ENCODE measurements around the gene AMH. TPM values are rescaled to one million over a fixed set of nuclear protein-coding genes. Genes with fewer than 3 reads are reported as not detected.

AMH gene
- total RNA-seq, 1 donor from 2014 or later, result 79.1 TPM

DNA sequence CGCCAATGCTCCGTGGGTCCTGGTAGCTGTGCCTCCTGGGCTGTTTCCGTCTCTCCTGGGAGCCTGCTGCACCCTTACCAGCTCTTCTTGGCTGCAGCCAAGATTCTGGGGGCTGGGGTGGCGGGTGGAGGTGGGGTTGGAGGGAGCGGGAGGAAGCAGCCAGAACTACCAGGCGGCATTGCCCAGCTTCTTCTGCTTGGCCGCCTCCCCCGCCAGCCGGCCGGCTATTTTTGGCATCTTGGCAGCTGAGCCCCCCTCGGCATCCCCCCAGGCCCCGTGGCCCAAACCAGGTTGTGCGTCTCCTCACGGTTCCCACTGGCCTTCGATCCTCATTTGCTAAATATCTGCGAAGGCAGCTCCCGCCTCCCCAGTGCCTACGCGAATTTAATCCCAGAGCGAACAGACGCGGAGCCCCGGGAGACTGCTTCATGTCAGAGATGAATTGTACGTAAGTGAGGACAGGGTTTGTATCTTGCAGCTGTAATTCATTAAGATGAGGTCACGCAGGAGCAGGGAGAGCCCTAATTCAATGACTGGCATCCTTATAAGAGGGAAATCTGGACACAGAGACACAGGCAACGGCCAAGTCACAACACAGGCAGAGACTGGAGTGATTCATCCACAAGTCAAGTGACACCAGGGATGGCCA lies 45.7 kb downstream of the AMH start:
- peaks cover 4% of the 10 kb centered on the region for H3K4me1 Mint-ChIP-seq
- no peaks in the 10 kb centered on the region for H3K9me3 Mint-ChIP-seq
- DNase-seq (ENCODE audit: low read depth, low spot score), result no peak
- peaks cover 48% of the 10 kb centered on the region for H3K27me3 Mint-ChIP-seq (ENCODE audit: low read depth)
- peak overlapping the region; percentile 24 for H3K4me3 Mint-ChIP-seq
- TF ChIP-seq, protein P1, sequence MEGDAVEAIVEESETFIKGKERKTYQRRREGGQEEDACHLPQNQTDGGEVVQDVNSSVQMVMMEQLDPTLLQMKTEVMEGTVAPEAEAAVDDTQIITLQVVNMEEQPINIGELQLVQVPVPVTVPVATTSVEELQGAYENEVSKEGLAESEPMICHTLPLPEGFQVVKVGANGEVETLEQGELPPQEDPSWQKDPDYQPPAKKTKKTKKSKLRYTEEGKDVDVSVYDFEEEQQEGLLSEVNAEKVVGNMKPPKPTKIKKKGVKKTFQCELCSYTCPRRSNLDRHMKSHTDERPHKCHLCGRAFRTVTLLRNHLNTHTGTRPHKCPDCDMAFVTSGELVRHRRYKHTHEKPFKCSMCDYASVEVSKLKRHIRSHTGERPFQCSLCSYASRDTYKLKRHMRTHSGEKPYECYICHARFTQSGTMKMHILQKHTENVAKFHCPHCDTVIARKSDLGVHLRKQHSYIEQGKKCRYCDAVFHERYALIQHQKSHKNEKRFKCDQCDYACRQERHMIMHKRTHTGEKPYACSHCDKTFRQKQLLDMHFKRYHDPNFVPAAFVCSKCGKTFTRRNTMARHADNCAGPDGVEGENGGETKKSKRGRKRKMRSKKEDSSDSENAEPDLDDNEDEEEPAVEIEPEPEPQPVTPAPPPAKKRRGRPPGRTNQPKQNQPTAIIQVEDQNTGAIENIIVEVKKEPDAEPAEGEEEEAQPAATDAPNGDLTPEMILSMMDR (conservative IDR thresholded peaks at IDR 0.05), result no peak
- H3K36me3 Mint-ChIP-seq (ENCODE audit: low read depth), result no peaks in the 10 kb centered on the region
- H3K27ac Mint-ChIP-seq (ENCODE audit: unreplicated experiment), result no peak overlapping the region

DNA sequence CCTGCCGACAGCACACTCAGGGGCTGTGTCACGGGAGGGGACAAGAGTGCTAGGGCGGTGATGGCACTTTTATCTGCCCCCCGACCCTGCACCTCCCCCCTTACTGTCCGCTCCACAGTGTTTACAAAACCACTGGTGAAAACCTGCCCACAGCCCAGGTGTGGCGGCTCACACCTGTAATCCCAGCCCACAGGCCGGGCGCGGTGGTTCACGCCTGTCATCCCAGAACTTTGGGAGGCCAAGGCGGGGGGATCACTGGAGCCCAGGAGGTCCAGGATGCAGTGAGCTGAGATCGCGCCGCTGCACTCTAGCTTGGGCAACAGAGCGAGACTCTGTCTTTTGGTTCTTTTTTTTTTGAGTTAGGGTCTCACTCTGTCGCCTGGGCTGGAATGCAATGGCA lies 47.0 kb downstream of the AMH start:
- Mint-ChIP-seq H3K4me3 (no peak overlapping the region), H3K9me3 (no peaks in the 10 kb centered on the region), H3K27ac (ENCODE audit: unreplicated experiment) (no peak overlapping the region), H3K4me1 (peaks cover 4% of the 10 kb centered on the region), H3K36me3 (ENCODE audit: low read depth) (no peaks in the 10 kb centered on the region), H3K27me3 (ENCODE audit: low read depth) (peaks cover 37% of the 10 kb centered on the region)
- no peak for DNase-seq (ENCODE audit: low read depth, low spot score)
- TF ChIP-seq, protein P1 (conservative IDR thresholded peaks at IDR 0.05), result no peak

DNA sequence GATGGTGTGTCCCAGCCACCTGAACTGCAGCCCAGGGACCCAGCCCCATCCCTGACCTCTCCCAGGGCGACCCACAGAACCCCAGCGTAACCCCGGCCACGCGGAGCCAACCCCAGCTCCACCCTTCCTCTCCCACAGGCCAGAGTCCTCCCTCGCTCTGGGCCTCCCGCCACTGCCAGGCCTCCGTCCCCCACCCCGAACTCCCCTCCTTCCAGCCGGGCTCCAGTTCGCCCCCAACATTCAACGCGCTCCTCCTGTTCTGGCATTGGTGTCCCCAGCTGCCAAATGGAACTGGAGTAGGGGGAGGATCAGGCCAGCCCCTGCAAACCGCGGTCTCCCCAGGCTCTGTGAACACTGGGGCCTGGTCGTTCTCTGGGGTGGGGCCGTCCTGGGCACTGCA lies 51.4 kb downstream of the AMH start:
- no peak for DNase-seq (ENCODE audit: low read depth, low spot score)

More for the DNA sequence above, 51.4 kb downstream of the AMH start:
- Mint-ChIP-seq H3K27me3 (ENCODE audit: low read depth) (peaks cover 15% of the 10 kb centered on the region), H3K27ac (ENCODE audit: unreplicated experiment) (no peak overlapping the region), H3K4me1 (peaks cover 4% of the 10 kb centered on the region), H3K36me3 (ENCODE audit: low read depth) (no peaks in the 10 kb centered on the region), H3K4me3 (no peak overlapping the region), H3K9me3 (no peaks in the 10 kb centered on the region)
- TF ChIP-seq, protein P1 (conservative IDR thresholded peaks at IDR 0.05), result no peak

Small RNA genes within 50 kb of the gene (microRNA-seq; reads per million reads assigned to microRNA genes)
- 72.8 reads per million, percentile 57 among the genes with 10 or more reads in this experiment for gene MIR1227
- not detected for gene MIR4321

Other genes with a start within 250 kb of the AMH start
- gene BTBD2, start 233.6 kb upstream of the AMH start, total RNA-seq, result 138 and 142 TPM in 2 replicates
- 115 and 123 TPM in 2 replicates for gene MKNK2, start 198.1 kb upstream of the AMH start, total RNA-seq
- gene MOB3A, start 153.0 kb upstream of the AMH start, total RNA-seq, result 40.0 and 42.1 TPM in 2 replicates
- gene IZUMO4, start 152.4 kb upstream of the AMH start, total RNA-seq, result 5.5 and 5.6 TPM in 2 replicates
- 142 and 146 TPM in 2 replicates for gene AP3D1, start 97.8 kb upstream of the AMH start, total RNA-seq
- gene DOT1L, start 85.4 kb upstream of the AMH start, total RNA-seq, result 117 and 127 TPM in 2 replicates
- 132 and 137 TPM in 2 replicates for gene PLEKHJ1, start 13.0 kb upstream of the AMH start, total RNA-seq
- gene SF3A2, start 12.5 kb upstream of the AMH start, total RNA-seq, result 186 and 189 TPM in 2 replicates
- gene JSRP1, start 7.1 kb downstream of the AMH start, total RNA-seq, result 0.40 and 0.71 TPM in 2 replicates
- not detected in 2 replicates for gene PEAK3, start 32.9 kb downstream of the AMH start, total RNA-seq
- not detected in 2 replicates for gene LINGO3, start 58.8 kb downstream of the AMH start, total RNA-seq
- gene LSM7, start 79.3 kb downstream of the AMH start, total RNA-seq, result 191 and 198 TPM in 2 replicates
- 117 and 119 TPM in 2 replicates for gene SPPL2B, start 79.4 kb downstream of the AMH start, total RNA-seq
- 0.12 TPM in 1 of 2 replicates, not detected in the other for gene TMPRSS9, start 110.9 kb downstream of the AMH start, total RNA-seq
- gene TIMM13, start 178.3 kb downstream of the AMH start, total RNA-seq, result 145 and 155 TPM in 2 replicates
- gene LMNB2, start 207.6 kb downstream of the AMH start, total RNA-seq, result 201 and 206 TPM in 2 replicates
- 3.3 and 4.1 TPM in 2 replicates for gene GADD45B, start 226.8 kb downstream of the AMH start, total RNA-seq

Data from neural crest cell (in vitro differentiated cells).